ENCODE measurements around the gene ZNF462. TPM values are rescaled to one million over a fixed set of nuclear protein-coding genes. Genes with fewer than 3 reads are reported as not detected.

ZNF462 gene
- total RNA-seq, 2 donors from 2014 or later: 41.4 to 54.4 TPM

DNA sequence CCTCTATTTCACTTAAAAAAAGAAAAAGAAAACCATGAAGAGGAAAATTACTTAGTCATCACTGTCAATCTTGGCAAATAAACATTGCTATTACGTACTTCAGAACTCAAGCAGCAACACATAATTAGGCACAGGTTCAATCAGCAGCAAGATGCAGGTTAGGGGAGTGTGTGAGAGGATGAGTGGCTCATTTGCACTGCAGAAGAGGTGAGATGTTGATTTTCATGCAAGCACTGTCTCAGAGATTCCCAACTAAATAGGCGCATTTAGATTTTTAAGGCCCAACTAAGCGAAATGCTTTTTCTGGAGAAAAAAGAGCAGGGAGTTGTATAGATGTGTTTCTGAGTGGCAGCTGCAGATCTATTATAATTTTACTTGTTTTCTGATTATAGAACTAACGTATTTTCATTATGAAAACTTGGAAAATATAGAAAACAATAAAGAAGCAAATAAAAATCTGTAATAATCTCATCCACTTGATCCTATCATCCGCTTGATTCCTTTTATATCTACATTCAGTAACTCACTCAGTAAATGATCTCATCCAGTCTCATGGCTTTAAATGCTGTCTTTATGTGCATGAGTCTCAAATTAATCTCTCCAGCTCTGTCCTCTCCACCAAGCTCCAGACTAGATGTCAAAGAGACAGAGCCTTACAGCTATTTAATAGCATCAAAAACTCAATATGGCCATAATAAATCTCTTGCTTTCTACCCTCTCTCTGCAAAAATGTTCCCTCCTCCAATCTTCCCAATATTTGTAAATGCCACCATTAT lies 162.5 kb downstream of the ZNF462 start:
- no peak for TF ChIP-seq POLR2AphosphoS5 (IDR thresholded peaks at IDR 0.05)
- TF ChIP-seq POLR2A (IDR thresholded peaks at IDR 0.05): no peak
- Histone ChIP-seq H3K4me1 (replicated peaks) (no peaks in the 10 kb centered on the region), H3K4me3 (no peak overlapping the region), H3K27me3 (replicated peaks; ENCODE audit: insufficient read depth) (no peaks in the 10 kb centered on the region), H3K36me3 (no peaks in the 10 kb centered on the region), H3K27ac (no peak overlapping the region), H3K9me3 (no peaks in the 10 kb centered on the region)
- WGBS: 92% methylated on average over 5 of the region's 5 CpGs
- intact Hi-C loops (cut with DNase I): no loop called here
- no peak for DNase-seq (ENCODE audit: low spot score)

DNA sequence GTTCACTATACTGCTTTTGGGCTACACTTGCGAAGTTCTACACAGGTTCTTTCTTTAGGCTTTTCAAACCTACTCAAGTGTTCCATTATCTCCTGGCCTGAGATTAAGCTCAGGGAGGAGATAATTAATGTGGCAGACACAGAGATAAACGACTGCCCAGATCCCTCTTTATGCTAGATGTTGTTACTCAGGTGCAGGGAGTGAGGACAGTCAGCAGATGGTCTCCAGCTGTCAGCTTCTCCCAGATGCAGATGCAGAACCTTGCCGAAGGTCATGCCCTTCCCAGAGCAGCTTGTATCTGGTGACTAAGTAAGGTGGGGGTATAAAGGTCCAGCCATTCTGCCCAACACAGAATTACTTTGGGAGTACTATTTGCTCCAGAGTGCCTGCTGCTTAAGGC lies 166.2 kb downstream of the ZNF462 start:
- H3K4me3 ChIP-seq: no peak overlapping the region
- no peak for DNase-seq (ENCODE audit: low spot score)
- intact Hi-C loops (cut with DNase I): no loop called here
- no peaks in the 10 kb centered on the region for H3K4me1 ChIP-seq (replicated peaks)
- TF ChIP-seq POLR2A (IDR thresholded peaks at IDR 0.05): no peak
- no peaks in the 10 kb centered on the region for H3K9me3 ChIP-seq
- H3K36me3 ChIP-seq: no peaks in the 10 kb centered on the region
- WGBS: 80% methylated on average over 3 of the region's 3 CpGs
- H3K27ac ChIP-seq: no peak overlapping the region
- H3K27me3 ChIP-seq (replicated peaks; ENCODE audit: insufficient read depth): no peaks in the 10 kb centered on the region

DNA sequence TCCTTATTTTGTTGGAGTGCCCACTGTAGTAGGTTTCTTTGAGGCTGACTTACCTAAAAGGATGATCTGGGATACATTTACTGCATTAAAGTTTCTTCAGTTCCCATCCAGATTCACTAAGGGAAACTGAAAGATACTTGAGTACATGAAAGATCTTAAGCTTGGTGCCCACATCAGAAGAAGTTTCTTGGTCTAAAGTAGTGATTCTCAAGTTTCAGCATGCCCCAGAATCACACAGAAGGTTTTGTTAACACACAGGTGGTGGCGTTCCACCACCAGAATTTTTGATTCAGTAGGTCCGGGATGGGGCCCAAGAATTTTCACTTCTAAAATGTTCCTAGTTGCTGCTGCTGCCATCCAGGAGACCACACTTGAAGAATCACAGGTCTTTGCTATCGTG lies 171.0 kb downstream of the ZNF462 start:
- H3K9me3 ChIP-seq: no peaks in the 10 kb centered on the region
- no peak overlapping the region for H3K27ac ChIP-seq
- H3K4me3 ChIP-seq: no peak overlapping the region
- H3K4me1 ChIP-seq (replicated peaks): no peaks in the 10 kb centered on the region
- H3K36me3 ChIP-seq: no peaks in the 10 kb centered on the region
- TF ChIP-seq POLR2A (IDR thresholded peaks at IDR 0.05) (no peak), POLR2AphosphoS5 (IDR thresholded peaks at IDR 0.05) (no peak), CTCF (IDR thresholded peaks at IDR 0.05) (no peak)
- intact Hi-C loops (cut with DNase I): no loop called here
- no peak for DNase-seq (ENCODE audit: low spot score)
- WGBS: 27% methylated on average over 3 of the region's 3 CpGs
- no peaks in the 10 kb centered on the region for H3K27me3 ChIP-seq (replicated peaks; ENCODE audit: insufficient read depth)

DNA sequence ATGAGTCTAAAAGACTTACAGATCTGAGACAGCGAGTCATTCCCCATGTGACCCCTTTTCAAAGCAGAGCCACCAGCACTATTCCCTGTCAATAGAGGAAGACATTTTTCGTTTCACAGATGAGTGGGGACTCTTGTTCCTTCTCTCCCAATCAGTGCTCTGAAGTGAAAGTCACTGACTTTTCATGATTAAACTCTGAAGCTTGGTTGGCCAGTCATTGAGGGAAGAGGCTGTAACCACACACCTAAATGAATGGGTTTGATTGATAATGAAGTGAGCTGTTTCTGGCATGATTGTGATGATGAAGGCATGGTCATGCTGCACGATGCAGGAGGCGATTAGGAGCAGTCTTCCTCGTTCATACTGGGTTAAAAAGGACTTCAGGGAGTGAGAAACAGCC lies 171.9 kb downstream of the ZNF462 start:
- intact Hi-C loops (cut with DNase I): no loop called here

DNA sequence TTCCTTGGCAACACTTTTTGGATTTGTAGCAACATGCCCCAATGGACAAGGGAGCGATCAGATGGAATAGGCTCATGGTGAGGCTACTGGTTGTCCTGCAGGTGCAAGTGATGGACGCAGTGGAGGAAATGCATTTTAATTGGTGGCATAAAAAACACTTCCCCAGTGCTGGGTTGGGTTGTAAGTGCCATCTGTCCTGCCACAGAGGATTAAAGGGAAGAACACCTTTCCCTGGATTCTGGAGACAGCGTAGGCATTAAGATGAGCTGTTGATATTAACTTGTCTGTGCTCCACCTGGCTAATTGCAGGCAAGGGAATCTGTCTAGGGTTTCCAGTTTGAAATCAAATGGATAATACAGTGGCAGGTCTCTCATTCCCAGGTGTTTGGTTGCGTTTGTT lies 173.4 kb downstream of the ZNF462 start:
- intact Hi-C loops (cut with DNase I): no loop called here
- Histone ChIP-seq H3K27ac (no peak overlapping the region), H3K9me3 (no peaks in the 10 kb centered on the region), H3K4me3 (no peak overlapping the region), H3K27me3 (replicated peaks; ENCODE audit: insufficient read depth) (no peaks in the 10 kb centered on the region), H3K4me1 (replicated peaks) (no peaks in the 10 kb centered on the region), H3K36me3 (no peaks in the 10 kb centered on the region)
- no peak for DNase-seq (ENCODE audit: low spot score)
- TF ChIP-seq POLR2AphosphoS5 (IDR thresholded peaks at IDR 0.05) (no peak), CTCF (IDR thresholded peaks at IDR 0.05) (no peak)
- 84% methylated on average over 4 of the region's 4 CpGs for WGBS

More for the DNA sequence above, 171.9 kb downstream of the ZNF462 start:
- no peaks in the 10 kb centered on the region for H3K9me3 ChIP-seq
- TF ChIP-seq CTCF (IDR thresholded peaks at IDR 0.05) (no peak), POLR2A (IDR thresholded peaks at IDR 0.05) (no peak), POLR2AphosphoS5 (IDR thresholded peaks at IDR 0.05) (no peak)
- H3K36me3 ChIP-seq: no peaks in the 10 kb centered on the region
- H3K27me3 ChIP-seq (replicated peaks; ENCODE audit: insufficient read depth): no peaks in the 10 kb centered on the region
- no peak overlapping the region for H3K27ac ChIP-seq
- no peaks in the 10 kb centered on the region for H3K4me1 ChIP-seq (replicated peaks)
- WGBS: 94% methylated on average over 5 of the region's 5 CpGs
- H3K4me3 ChIP-seq: no peak overlapping the region
- no peak for DNase-seq (ENCODE audit: low spot score)

- DNase-seq (ENCODE audit: low spot score): no peak
- 39% methylated on average over 4 of the region's 4 CpGs for WGBS
These were observed 176.6 kb downstream of the ZNF462 start for GRCh38 chr9:107039542-107039941.

More at GRCh38 chr9:107039542-107039941, 176.6 kb downstream of the ZNF462 start:
- no peaks in the 10 kb centered on the region for H3K4me1 ChIP-seq (replicated peaks)
- no peaks in the 10 kb centered on the region for H3K27me3 ChIP-seq (replicated peaks; ENCODE audit: insufficient read depth)
- no peak for TF ChIP-seq POLR2AphosphoS5 (IDR thresholded peaks at IDR 0.05)
- TF ChIP-seq CTCF (IDR thresholded peaks at IDR 0.05): no peak
- TF ChIP-seq POLR2A (IDR thresholded peaks at IDR 0.05): no peak
- no peaks in the 10 kb centered on the region for H3K36me3 ChIP-seq
- H3K27ac ChIP-seq: no peak overlapping the region
- no peaks in the 10 kb centered on the region for H3K9me3 ChIP-seq
- H3K4me3 ChIP-seq: no peak overlapping the region
- intact Hi-C loops (cut with DNase I): no loop called here
